GM21423 (cell line): ENCODE measurements around the gene GHR.
"Not testable (repeated sequence)": the region's sequence is repeated elsewhere in the genome, so short reads cannot be mapped to it uniquely, and the experiment has no call there.

Source experiments
- ATAC-seq: cut with Tn5 transposase; IDR thresholded peaks from one replicate; pipeline ENCODE4 v1.9.1; 2021; ENCODE audit warnings: mild to moderate bottlenecking, moderate library complexity; ENCODE audit not compliant: unreplicated experiment

Gene GHR

GRCh38 chr5:42566652-42567295 is 143.5 kb downstream of the GHR start:
- no peak for ATAC-seq

GRCh38 chr5:42569325-42569724 is 146.1 kb downstream of the GHR start:
- no peak for ATAC-seq

- ATAC-seq = no peak
Measured at GRCh38 chr5:42569953-42570548, 146.8 kb downstream of the GHR start.

- no peak for ATAC-seq
Measured at GRCh38 chr5:42570966-42571960, 148.0 kb downstream of the GHR start.

- no peak for ATAC-seq
Measured at GRCh38 chr5:42572313-42572712, 149.1 kb downstream of the GHR start.

GRCh38 chr5:42573386-42573785 is 150.1 kb downstream of the GHR start:
- ATAC-seq = no peak

GRCh38 chr5:42575914-42576313 is 152.7 kb downstream of the GHR start:
- not testable (repeated sequence) for ATAC-seq

- not testable (repeated sequence) for ATAC-seq
Measured at GRCh38 chr5:42578901-42579300, 155.7 kb downstream of the GHR start.

- ATAC-seq = no peak
Measured at GRCh38 chr5:42579320-42579719, 156.1 kb downstream of the GHR start.

- no peak for ATAC-seq
Measured at GRCh38 chr5:42581845-42582244, 158.6 kb downstream of the GHR start.

- ATAC-seq = no peak
Measured at GRCh38 chr5:42582723-42583122, 159.5 kb downstream of the GHR start.

GRCh38 chr5:42583322-42583721 is 160.1 kb downstream of the GHR start:
- no peak for ATAC-seq

GRCh38 chr5:42586625-42587024 is 163.4 kb downstream of the GHR start:
- no peak for ATAC-seq

- no peak for ATAC-seq
Measured at GRCh38 chr5:42587096-42587723, 164.0 kb downstream of the GHR start.

GRCh38 chr5:42590566-42590965 is 167.3 kb downstream of the GHR start:
- ATAC-seq = no peak

GRCh38 chr5:42591015-42591414 is 167.8 kb downstream of the GHR start:
- no peak for ATAC-seq

- ATAC-seq = no peak
Measured at GRCh38 chr5:42592401-42593140, 169.3 kb downstream of the GHR start.

GRCh38 chr5:42593591-42593990 is 170.4 kb downstream of the GHR start:
- no peak for ATAC-seq

- no peak for ATAC-seq
Measured at GRCh38 chr5:42595597-42595996, 172.4 kb downstream of the GHR start.

- ATAC-seq = no peak
Measured at GRCh38 chr5:42596817-42597216, 173.6 kb downstream of the GHR start.
